Memory B cell (primary cell): ENCODE data around the gene GPC6.

Source experiments
- ATAC-seq: fragments of 150-1000 bp; cut with Tn5 transposase; 2 replicates; pipeline ENCODE4 v1.10.0; 2021; ENCODE audit warnings: low read depth, mild to moderate bottlenecking, moderate library complexity
- DNase-seq, 2 donors: peaks; one replicate each; pipeline ENCODE4 v3.0.0; 2022; ENCODE audit warnings: low spot score in 2 of 2
- H3K27ac Mint-ChIP-seq: one replicate; pipeline ENCODE4 v1.8.0; 2022; ENCODE audit warnings: mild to moderate bottlenecking, moderate library complexity, mixed read lengths
- H3K27me3 Mint-ChIP-seq: one replicate; pipeline ENCODE4 v1.8.0; 2022; ENCODE audit warnings: mixed read lengths
- H3K36me3 Mint-ChIP-seq: one replicate; pipeline ENCODE4 v1.8.0; 2022; ENCODE audit warnings: mild to moderate bottlenecking, mixed read lengths
- H3K4me1 Mint-ChIP-seq: one replicate; pipeline ENCODE4 v1.8.0; 2022; ENCODE audit warnings: mixed read lengths
- H3K4me3 Mint-ChIP-seq: one replicate; pipeline ENCODE4 v1.8.0; 2022; ENCODE audit warnings: mild to moderate bottlenecking, moderate library complexity, mixed read lengths
- H3K9me3 Mint-ChIP-seq: one replicate; pipeline ENCODE4 v1.8.0; 2022; ENCODE audit warnings: mixed read lengths

The GPC6 gene

DNA sequence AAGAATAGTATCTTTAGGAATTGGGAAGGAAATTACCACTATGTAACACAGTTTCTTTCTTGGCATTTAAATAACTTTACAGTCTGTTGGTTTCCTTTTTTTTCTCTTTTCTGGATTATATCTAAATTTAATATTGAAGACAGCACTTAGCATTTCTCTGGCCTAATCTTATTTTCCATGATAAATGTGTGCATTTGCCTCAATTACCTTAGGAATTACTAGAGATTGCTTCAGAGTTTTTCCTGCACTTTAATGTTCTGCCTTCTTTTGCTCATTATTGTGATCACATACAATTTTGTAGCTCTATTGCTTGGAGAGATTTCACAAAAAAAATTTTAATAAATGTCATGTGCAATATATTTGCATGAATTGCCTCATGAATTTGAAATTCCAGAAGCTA lies 1227.7 kb downstream of the GPC6 start:
- DNase-seq (no peak), ATAC-seq (no peak)
- Mint-ChIP-seq H3K9me3 (no peaks in the 10 kb centered on the region), H3K4me3 (no peak overlapping the region), H3K27ac (no peak overlapping the region), H3K27me3 (peaks cover 2% of the 10 kb centered on the region), H3K4me1 (no peaks in the 10 kb centered on the region), H3K36me3 (no peaks in the 10 kb centered on the region)

DNA sequence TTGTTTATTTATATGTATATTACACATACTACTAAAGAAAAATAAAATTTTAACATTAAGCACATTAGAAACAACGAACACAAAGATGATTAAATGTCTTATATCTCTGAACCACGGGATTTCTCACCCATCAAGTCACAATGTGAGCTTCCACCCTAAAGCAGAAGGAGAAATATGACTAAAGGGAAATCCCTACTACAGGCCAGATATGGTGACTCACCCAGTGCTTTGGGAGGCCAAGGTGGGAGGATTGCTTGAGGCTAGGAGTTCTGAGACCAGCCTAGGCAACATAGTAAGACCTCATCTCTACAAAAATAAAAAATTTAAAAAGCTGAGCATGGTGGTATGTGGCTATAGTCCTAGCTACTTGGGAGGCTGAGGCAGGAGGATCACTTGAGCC lies 1228.3 kb downstream of the GPC6 start:
- DNase-seq (no peak), ATAC-seq (no peak)

DNA sequence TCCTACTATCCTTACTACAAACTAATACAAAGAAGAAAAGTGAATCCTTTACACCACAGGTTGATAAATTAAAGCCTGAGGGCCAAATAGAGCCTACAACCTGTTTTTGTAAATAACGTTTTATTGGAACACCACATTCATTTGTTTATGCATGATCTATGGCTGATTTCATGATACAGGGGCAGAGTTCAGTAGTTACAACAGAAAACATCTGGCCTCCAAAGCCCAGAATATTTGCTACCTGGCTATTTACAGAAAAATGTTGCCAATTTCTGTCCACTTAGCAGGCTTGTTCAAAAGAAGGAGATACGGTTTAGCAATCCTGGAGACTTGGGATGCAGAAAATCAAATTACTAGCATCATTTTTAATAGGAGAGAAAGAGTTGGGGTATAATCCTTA lies 1228.8 kb downstream of the GPC6 start:
- no peaks in the 10 kb centered on the region for H3K9me3 Mint-ChIP-seq
- no peaks in the 10 kb centered on the region for H3K36me3 Mint-ChIP-seq
- peaks cover 2% of the 10 kb centered on the region for H3K27me3 Mint-ChIP-seq
- no peak overlapping the region for H3K27ac Mint-ChIP-seq
- ATAC-seq (no peak), DNase-seq (no peak)
- H3K4me1 Mint-ChIP-seq, result no peaks in the 10 kb centered on the region
- no peak overlapping the region for H3K4me3 Mint-ChIP-seq

More for the DNA sequence above, 1228.3 kb downstream of the GPC6 start:
- H3K27me3 Mint-ChIP-seq, result peaks cover 2% of the 10 kb centered on the region
- no peaks in the 10 kb centered on the region for H3K9me3 Mint-ChIP-seq
- H3K4me3 Mint-ChIP-seq, result no peak overlapping the region
- H3K36me3 Mint-ChIP-seq, result no peaks in the 10 kb centered on the region
- no peak overlapping the region for H3K27ac Mint-ChIP-seq
- no peaks in the 10 kb centered on the region for H3K4me1 Mint-ChIP-seq
